ENCODE results near the gene GIMD1.
"Not testable (repeated sequence)": the region's sequence is repeated elsewhere in the genome, so short reads cannot be mapped to it uniquely, and the experiment has no call there.

DNA sequence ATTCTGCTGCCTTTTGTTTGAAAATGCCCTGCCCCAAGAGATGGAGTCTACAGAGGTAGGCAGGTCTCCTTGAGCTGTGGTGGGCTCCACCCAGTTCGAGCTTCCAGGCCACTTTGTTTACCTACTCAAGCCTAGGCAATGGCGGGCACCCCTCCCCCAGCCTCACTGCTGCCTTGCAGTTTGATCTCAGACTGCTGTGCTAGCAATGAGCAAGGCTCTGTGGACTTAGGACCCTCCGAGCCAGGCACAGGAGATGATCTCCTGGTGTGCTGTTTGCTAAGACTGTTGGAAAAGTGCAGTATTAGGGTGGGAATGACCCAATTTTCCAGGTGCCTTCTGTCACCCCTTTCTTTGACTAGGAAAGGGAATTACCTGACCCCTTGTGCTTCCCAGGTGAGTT lies 39.4 kb upstream of the GIMD1 start:
- TF ChIP-seq, protein P1, sequence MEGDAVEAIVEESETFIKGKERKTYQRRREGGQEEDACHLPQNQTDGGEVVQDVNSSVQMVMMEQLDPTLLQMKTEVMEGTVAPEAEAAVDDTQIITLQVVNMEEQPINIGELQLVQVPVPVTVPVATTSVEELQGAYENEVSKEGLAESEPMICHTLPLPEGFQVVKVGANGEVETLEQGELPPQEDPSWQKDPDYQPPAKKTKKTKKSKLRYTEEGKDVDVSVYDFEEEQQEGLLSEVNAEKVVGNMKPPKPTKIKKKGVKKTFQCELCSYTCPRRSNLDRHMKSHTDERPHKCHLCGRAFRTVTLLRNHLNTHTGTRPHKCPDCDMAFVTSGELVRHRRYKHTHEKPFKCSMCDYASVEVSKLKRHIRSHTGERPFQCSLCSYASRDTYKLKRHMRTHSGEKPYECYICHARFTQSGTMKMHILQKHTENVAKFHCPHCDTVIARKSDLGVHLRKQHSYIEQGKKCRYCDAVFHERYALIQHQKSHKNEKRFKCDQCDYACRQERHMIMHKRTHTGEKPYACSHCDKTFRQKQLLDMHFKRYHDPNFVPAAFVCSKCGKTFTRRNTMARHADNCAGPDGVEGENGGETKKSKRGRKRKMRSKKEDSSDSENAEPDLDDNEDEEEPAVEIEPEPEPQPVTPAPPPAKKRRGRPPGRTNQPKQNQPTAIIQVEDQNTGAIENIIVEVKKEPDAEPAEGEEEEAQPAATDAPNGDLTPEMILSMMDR (IDR thresholded peaks at IDR 0.05; ENCODE audit: low read depth, low read length, poor library complexity, severe bottlenecking) = not testable (repeated sequence)
- not testable (repeated sequence) for TF ChIP-seq EZH2phosphoT487 (IDR thresholded peaks at IDR 0.05; ENCODE audit: borderline replicate concordance, low read length)
